HS-27A (cell line): ENCODE measurements around the gene SLCO4A1.

Experiments
- DNase-seq: peaks from one replicate; pipeline ENCODE4 v3.0.0-alpha.2; 2012; ENCODE audit warnings: low read depth, missing footprints

The SLCO4A1 gene

GRCh38 chr20:62717933-62718332 is 75.6 kb downstream of the SLCO4A1 start:
- no peak for DNase-seq

- DNase-seq = no peak
These were observed 76.2 kb downstream of the SLCO4A1 start for GRCh38 chr20:62718546-62718945.

- DNase-seq = no peak
These were observed 77.1 kb downstream of the SLCO4A1 start for GRCh38 chr20:62719250-62719935.
